ENCODE data around the gene GNG11. TPM values are rescaled to one million over a fixed set of nuclear protein-coding genes. Genes with fewer than 3 reads are reported as not detected.

The GNG11 gene
- total RNA-seq, 1 experiment from 2014 or later = 7.0 TPM

- ChIA-PET CTCF (interaction anchor here (0.6 to 1.0 kb wide), 2 partner anchors 159 to 160 kb away, joined by 3 read pairs; no protein-coding TSS in a partner anchor), POLR2A (no interaction called here)
- Histone ChIP-seq H3K36me3 (ENCODE audit: control insufficient read depth, insufficient read depth, low read length) (no peaks in the 10 kb centered on the region), H3K27ac (ENCODE audit: low read length) (no peak overlapping the region), H3K4me3 (ENCODE audit: low read depth in 2 of 2, low read length in 2 of 2) (no peak overlapping the region), H3K27me3 (ENCODE audit: control insufficient read depth, insufficient read depth, low read length) (no peaks in the 10 kb centered on the region; the same call in 1 of the 2 replicates), H3K9me3 (ENCODE audit: control insufficient read depth, insufficient read depth, low read depth, low read length) (no peaks in the 10 kb centered on the region), H3K4me1 (ENCODE audit: control insufficient read depth, insufficient read depth, low read length) (peaks cover 7% of the 10 kb centered on the region)
- in situ Hi-C loops (cut with HindIII; ENCODE audit: low pct_unique_long_range_greater_than_20kb, low sequenced_read_pairs) (no loop called here), intact Hi-C loops (cut with micrococcal nuclease; ENCODE audit: unreplicated experiment) (no loop called here)
- no peak for TF ChIP-seq POLR2AphosphoS5 (IDR thresholded peaks at IDR 0.05; ENCODE audit: low read depth, low read length)
- TF ChIP-seq TCF7L2 (IDR thresholded peaks at IDR 0.05; ENCODE audit: low read depth, low read length) = no peak
- TF ChIP-seq, protein P1, sequence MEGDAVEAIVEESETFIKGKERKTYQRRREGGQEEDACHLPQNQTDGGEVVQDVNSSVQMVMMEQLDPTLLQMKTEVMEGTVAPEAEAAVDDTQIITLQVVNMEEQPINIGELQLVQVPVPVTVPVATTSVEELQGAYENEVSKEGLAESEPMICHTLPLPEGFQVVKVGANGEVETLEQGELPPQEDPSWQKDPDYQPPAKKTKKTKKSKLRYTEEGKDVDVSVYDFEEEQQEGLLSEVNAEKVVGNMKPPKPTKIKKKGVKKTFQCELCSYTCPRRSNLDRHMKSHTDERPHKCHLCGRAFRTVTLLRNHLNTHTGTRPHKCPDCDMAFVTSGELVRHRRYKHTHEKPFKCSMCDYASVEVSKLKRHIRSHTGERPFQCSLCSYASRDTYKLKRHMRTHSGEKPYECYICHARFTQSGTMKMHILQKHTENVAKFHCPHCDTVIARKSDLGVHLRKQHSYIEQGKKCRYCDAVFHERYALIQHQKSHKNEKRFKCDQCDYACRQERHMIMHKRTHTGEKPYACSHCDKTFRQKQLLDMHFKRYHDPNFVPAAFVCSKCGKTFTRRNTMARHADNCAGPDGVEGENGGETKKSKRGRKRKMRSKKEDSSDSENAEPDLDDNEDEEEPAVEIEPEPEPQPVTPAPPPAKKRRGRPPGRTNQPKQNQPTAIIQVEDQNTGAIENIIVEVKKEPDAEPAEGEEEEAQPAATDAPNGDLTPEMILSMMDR (IDR thresholded peaks at IDR 0.05) = no peak
- TF ChIP-seq, protein P2, sequence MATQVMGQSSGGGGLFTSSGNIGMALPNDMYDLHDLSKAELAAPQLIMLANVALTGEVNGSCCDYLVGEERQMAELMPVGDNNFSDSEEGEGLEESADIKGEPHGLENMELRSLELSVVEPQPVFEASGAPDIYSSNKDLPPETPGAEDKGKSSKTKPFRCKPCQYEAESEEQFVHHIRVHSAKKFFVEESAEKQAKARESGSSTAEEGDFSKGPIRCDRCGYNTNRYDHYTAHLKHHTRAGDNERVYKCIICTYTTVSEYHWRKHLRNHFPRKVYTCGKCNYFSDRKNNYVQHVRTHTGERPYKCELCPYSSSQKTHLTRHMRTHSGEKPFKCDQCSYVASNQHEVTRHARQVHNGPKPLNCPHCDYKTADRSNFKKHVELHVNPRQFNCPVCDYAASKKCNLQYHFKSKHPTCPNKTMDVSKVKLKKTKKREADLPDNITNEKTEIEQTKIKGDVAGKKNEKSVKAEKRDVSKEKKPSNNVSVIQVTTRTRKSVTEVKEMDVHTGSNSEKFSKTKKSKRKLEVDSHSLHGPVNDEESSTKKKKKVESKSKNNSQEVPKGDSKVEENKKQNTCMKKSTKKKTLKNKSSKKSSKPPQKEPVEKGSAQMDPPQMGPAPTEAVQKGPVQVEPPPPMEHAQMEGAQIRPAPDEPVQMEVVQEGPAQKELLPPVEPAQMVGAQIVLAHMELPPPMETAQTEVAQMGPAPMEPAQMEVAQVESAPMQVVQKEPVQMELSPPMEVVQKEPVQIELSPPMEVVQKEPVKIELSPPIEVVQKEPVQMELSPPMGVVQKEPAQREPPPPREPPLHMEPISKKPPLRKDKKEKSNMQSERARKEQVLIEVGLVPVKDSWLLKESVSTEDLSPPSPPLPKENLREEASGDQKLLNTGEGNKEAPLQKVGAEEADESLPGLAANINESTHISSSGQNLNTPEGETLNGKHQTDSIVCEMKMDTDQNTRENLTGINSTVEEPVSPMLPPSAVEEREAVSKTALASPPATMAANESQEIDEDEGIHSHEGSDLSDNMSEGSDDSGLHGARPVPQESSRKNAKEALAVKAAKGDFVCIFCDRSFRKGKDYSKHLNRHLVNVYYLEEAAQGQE (IDR thresholded peaks at IDR 0.05; ENCODE audit: insufficient read depth in 1 of 2, low read depth in 2 of 2, low read length in 1 of 2) = no peak
- TF ChIP-seq SIN3A (IDR thresholded peaks at IDR 0.05; ENCODE audit: borderline replicate concordance, insufficient read depth, low read depth, low read length) = no peak
- ATAC-seq (no peak), DNase-seq (ENCODE audit: low read depth, low spot score) (no peak)
- no TSS peak for BruUV-seq (replicated peaks)
Observed at GRCh38 chr7:93927585-93927984, 6.0 kb downstream of the GNG11 start.

DNA sequence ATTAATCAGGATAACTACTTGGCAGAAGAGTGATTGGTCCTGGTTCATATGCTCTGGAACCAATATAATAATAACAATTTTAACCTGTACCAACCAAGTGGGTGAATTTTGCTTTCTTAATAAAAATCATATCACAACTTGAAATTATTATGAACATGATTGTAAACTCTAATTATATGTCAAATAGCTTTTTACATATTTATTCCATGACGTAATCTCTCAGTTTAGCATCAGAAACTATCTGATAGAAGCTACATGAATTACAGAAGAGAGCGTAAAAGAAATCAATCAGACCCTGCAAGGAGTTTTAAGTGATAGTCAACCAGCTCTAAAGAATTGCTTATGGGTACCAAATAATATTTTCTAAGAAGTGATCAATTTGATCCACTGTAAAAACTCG lies 10.1 kb downstream of the GNG11 start:
- H3K27me3 ChIP-seq (ENCODE audit: control insufficient read depth, insufficient read depth, low read length) = no peaks in the 10 kb centered on the region; the same call in 1 of the 2 replicates
- intact Hi-C loops (cut with micrococcal nuclease; ENCODE audit: unreplicated experiment) = no loop called here
- BruUV-seq (replicated peaks) = no TSS peak
- in situ Hi-C loops (cut with HindIII; ENCODE audit: low pct_unique_long_range_greater_than_20kb, low sequenced_read_pairs) = no loop called here
- no peaks in the 10 kb centered on the region for H3K36me3 ChIP-seq (ENCODE audit: control insufficient read depth, insufficient read depth, low read length)
- no peak for ATAC-seq
- no peaks in the 10 kb centered on the region for H3K4me1 ChIP-seq (ENCODE audit: control insufficient read depth, insufficient read depth, low read length)
- ChIA-PET CTCF (no interaction called here), POLR2A (interaction anchor here (0.6 kb wide), 1 partner anchor 36 kb away, joined by 3 read pairs; no protein-coding TSS in a partner anchor)
- TF ChIP-seq, protein P2 (IDR thresholded peaks at IDR 0.05; ENCODE audit: insufficient read depth in 1 of 2, low read depth in 2 of 2, low read length in 1 of 2) = no peak
- TF ChIP-seq POLR2AphosphoS5 (IDR thresholded peaks at IDR 0.05; ENCODE audit: low read depth, low read length) = no peak
- TF ChIP-seq, protein P1 (IDR thresholded peaks at IDR 0.05) = no peak
- TF ChIP-seq TCF7L2 (IDR thresholded peaks at IDR 0.05; ENCODE audit: low read depth, low read length) = no peak
- TF ChIP-seq SIN3A (IDR thresholded peaks at IDR 0.05; ENCODE audit: borderline replicate concordance, insufficient read depth, low read depth, low read length) = no peak
- H3K27ac ChIP-seq (ENCODE audit: low read length) = no peak overlapping the region
- no peaks in the 10 kb centered on the region for H3K9me3 ChIP-seq (ENCODE audit: control insufficient read depth, insufficient read depth, low read depth, low read length)
- DNase-seq (ENCODE audit: low read depth, low spot score) = no peak
- H3K4me3 ChIP-seq (ENCODE audit: low read depth in 2 of 2, low read length in 2 of 2) = no peak overlapping the region
